HG02970 (cell line): ENCODE measurements around the gene ANTXR1.
"Not testable (repeated sequence)": the region's sequence is repeated elsewhere in the genome, so short reads cannot be mapped to it uniquely, and the experiment has no call there.

ENCODE experiments used
- ATAC-seq: cut with Tn5 transposase; IDR thresholded peaks from one replicate; pipeline ENCODE4 v1.9.1; 2021; ENCODE audit warnings: mild to moderate bottlenecking, moderate library complexity, moderate number of reproducible peaks; ENCODE audit not compliant: unreplicated experiment, low FRiP score

The ANTXR1 gene

DNA sequence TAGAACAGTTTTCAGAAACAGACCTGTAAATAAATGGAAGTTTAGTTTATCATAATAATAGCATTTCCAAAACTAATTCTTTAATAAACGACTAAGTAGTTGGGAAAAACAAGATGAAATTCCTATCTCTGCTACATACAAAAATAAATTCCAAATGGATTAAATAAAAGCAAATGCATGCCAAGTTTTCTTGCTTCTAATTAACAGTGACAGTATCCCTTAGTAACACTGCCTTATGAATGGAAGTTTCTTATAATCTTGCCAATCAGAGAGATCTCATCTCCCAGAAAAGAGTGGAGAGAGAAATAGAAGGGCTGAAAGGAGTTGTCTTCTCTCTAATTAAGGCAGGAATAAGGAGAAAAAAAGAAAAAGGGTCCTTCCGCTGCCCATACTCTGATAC lies 240.1 kb downstream of the ANTXR1 start:
- ATAC-seq: no peak

- no peak for ATAC-seq
Observed at GRCh38 chr2:69253611-69254301, 240.8 kb downstream of the ANTXR1 start.

DNA sequence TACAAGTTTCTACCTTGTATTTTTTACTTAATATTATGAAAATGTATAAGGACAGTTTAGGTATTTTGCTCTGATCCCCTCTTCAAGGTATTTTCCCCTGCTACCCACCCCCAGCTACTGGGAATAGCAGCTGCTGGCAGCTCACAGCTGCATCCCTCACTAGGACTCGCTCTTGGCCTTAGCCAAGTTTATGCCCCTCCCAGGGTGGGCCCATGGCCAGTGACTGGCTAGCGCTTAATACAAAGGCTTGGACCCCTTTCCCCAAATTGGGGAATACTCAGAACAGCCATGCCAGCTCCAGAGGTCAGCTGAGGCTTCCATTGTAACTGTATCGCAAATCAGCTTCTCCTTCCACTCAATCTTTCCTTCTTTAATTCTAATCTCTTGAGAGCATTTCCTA lies 242.8 kb downstream of the ANTXR1 start:
- no peak for ATAC-seq

- ATAC-seq: not testable (repeated sequence)
Observed at GRCh38 chr2:69259994-69260591, 247.1 kb downstream of the ANTXR1 start.

DNA sequence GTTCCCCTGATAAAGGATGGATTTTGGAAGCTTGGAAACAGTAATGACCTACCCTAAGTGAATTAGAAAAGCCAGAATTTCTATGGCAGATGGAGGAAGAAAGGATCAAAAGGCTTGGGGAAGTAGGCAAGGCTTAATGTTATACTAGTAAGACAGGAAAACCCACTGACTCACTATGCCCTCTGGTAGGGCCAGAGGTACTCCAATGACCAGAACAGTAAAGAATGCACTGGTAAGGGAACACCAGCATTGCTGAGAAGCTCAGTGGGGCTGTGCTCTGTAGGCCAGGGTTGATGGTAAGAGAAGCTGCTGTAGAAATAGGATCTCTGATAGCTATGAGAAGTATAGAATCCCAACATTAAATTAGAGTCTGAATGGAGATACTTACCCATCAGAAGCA lies 247.7 kb downstream of the ANTXR1 start:
- ATAC-seq: no peak

DNA sequence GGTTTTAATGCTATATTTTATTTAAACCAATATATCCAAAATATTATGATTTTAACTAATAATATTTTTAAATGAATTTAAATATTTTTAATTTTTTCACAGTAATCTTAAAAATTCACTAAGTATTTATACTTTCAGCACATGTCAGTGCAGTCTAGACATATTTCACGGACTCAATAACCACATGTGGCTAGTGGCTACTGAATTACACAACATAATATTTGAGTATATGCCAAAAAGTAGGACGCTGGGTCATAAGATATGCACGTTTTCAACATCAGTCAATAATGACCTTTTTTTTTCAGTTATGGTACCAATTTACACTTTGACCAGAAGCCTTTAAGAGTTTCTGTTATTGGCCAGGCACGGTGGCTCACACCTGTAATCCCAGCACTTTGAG lies 256.4 kb downstream of the ANTXR1 start:
- no peak for ATAC-seq

DNA sequence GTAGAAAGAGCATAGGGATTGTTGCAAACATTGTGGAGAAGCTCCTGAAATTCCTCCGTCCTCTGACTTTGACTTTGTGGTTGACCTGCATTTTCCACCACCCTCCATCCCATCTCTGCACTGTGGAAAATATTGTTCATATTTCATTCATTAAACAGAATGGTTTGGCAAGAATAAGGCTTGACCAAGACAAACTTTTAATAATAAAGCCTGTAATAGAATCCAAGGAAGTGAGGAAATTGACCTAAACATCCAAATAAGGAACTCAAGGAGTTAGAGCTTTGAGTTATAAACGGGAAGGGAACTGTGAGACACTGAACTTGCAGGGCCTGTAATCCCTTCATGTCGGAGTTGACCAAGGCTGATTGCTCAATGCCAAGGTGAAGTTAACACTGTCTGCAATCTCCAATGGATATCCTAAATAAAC lies 258.9 kb downstream of the ANTXR1 start:
- ATAC-seq: no peak

- no peak for ATAC-seq
Observed at GRCh38 chr2:69272803-69273471, 260.0 kb downstream of the ANTXR1 start.

- no peak for ATAC-seq
Observed at GRCh38 chr2:69275490-69275889, 262.5 kb downstream of the ANTXR1 start.

DNA sequence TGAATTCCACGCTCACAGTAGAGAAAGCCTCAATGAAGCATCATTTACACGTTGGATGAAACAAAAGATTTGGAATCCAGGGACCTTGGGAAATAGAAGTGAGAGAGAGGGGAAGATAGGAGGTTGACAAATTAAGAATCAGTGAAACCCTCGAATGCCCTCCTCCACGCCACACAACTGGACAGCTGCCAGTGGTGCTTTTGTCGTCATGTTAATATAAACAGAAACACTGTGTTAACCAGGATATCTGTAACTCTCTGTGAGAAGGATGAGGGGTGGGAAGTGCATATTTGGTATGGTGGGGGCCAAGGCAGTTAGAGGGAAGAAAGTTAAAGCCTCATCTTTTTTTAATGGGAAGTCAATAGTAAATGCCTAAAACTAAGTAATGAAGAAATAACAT lies 265.4 kb downstream of the ANTXR1 start:
- no peak for ATAC-seq

GRCh38 chr2:69279211-69279610 lies 266.2 kb downstream of the ANTXR1 start:
- ATAC-seq: no peak

- ATAC-seq: no peak
Observed at GRCh38 chr2:69279931-69280681, 267.1 kb downstream of the ANTXR1 start.

DNA sequence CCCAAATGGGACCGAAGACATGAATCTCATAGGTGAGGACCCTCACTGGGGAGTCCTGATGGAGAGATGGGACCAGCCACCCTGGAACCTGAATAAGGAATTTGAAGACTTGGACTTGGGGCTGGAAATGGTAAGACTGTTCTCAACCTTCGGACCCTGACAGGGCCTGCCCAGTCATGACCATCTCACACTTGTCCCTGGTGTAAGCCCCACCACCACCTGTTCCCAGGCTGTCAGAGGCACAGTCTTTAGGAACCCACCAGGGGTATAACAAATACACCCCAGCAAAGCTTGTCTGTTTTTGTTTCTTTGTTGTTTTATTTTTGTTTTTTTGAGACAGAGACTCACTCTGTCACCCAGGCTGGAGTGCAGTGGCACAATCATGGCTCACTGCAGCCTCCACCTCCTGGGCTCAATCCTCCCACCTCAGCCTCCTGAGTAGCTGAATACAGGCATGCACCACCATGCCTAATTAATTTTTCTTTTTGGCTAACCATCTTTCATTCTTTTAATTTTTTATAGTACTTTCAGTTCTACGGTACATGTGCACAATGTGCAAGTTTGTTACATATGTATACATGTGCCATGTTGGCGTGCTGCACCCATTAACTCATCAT lies 267.9 kb downstream of the ANTXR1 start:
- no peak for ATAC-seq

DNA sequence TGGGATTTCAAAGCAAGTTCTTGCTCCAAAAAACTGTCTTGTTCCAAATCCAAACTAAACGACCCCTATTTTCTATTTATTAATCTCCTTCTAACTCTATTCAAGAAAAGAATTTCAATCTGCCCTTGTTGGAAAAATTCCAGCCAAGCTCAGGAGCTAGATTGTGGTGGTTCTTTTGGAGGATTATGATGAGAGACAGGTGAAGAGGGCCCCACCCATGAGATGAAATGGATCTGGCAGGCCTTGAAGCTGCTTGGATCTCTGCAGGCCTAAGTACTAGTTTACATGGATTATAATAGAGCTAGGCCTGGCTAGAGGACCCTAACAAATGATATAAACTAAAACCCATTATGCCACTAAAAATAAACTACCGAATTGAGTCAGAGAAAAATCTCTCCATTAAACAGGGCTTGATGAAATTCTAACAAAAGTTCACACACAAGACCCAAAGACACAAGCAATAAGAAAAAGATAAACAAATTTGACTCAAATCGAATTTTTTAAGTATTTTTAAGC lies 272.5 kb downstream of the ANTXR1 start:
- ATAC-seq: no peak

- no peak for ATAC-seq
Observed at GRCh38 chr2:69287544-69287943, 274.6 kb downstream of the ANTXR1 start.

- no peak for ATAC-seq
Observed at GRCh38 chr2:69288429-69288828, 275.4 kb downstream of the ANTXR1 start.

DNA sequence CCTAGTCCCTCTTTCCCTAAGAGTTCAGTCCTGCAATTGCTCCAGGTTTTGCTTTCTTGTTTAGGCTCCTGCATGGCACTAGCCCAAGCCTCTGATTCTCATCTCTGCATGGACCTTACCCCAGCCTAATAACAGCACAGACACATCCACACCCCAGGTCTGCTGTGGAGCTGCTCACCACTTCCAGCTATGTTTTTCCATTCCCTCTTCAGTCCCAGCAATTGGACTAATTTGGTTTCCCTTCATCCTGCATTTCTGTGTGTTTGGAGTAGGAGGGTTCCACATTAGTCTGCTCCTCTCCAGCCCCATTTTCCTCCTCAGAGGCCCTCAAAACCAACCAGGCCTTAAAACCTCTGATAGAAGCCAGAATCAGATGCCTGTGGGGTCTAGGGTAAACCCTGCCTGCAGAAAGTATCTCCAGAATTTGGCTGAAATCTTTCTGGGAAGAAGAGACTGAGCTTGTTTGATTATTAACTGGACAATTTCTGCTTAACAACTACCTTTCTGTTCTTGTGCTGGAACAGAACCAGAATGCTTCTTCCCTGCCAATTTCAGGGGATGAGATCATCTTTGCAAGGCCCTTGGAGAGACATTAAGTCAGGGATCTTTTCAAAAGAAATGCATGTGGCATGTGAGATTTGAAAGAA lies 278.1 kb downstream of the ANTXR1 start:
- ATAC-seq: no peak

DNA sequence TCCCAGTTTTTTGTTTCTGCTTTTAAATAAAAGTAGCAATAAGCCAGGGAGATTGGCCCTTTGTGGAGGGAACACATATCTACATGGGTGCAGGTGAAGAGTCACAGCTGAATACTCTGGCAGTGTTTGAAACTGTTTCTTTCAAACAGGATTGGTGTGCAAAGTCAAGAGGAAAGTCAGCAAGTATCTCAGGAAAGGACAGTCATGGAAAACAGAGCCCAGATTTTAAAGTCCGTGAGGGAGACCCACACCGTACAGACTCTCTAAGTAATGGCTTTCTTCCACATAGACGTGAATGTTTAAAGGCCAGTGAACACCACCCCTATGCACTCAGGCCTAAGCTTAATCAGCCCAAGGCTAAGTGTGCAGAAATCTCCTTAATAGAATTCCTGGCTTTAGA lies 278.7 kb downstream of the ANTXR1 start:
- no peak for ATAC-seq

DNA sequence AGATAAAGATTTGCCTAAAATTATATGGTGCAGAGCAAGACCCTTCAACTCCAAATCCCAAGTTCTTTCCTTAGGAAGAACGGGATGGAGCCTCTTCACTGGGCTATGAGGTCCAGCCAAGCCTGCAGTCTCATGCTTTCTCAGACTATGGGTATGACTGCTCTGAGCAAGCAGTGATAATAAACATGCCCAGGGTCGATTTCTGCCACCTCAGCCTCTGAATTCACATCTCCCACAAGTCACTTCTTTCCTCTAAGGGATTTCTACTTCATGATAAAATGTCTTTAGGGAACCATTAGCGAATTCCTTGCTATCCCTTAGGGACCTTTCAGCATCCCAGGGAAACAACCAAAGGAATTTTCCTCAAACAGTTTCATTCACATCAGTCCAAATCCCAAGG lies 279.3 kb downstream of the ANTXR1 start:
- no peak for ATAC-seq

GRCh38 chr2:69296421-69296820 lies 283.4 kb downstream of the ANTXR1 start:
- ATAC-seq: no peak
